C4-2B (cell line): ENCODE results near the gene CEP131.

Experiments
- ZFX ChIP-seq: fragments of 450-650 bp; IDR thresholded peaks from 2 replicates; pipeline ENCODE4 v1.6.1; 2017
- TF ChIP-seq, protein P1 (sequence below): fragments of 450-650 bp; conservative IDR thresholded peaks from 2 replicates; pipeline ENCODE4 v1.5.1; 2017; ENCODE audit warnings: mild to moderate bottlenecking

DNA sequence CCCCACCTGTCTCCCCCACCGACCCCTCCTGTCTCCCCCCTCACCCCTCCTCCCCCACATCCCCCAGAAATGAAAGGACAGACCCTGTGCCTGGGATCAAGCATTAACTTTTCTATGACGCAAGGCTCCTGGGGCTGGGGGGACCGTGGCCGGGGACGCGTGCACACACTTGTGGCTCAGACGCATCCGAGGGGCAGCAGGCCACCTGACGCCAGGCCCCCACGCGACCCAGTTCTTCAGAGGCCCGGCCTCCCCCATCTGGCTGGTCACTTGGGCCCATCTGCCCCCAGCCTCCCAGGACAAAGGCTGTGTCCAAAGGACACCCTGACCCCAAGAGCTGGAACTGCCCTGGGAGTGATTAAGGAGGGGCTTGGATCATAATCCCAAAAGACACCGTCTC lies 71.5 kb downstream of the CEP131 start:
- TF ChIP-seq, protein P1, sequence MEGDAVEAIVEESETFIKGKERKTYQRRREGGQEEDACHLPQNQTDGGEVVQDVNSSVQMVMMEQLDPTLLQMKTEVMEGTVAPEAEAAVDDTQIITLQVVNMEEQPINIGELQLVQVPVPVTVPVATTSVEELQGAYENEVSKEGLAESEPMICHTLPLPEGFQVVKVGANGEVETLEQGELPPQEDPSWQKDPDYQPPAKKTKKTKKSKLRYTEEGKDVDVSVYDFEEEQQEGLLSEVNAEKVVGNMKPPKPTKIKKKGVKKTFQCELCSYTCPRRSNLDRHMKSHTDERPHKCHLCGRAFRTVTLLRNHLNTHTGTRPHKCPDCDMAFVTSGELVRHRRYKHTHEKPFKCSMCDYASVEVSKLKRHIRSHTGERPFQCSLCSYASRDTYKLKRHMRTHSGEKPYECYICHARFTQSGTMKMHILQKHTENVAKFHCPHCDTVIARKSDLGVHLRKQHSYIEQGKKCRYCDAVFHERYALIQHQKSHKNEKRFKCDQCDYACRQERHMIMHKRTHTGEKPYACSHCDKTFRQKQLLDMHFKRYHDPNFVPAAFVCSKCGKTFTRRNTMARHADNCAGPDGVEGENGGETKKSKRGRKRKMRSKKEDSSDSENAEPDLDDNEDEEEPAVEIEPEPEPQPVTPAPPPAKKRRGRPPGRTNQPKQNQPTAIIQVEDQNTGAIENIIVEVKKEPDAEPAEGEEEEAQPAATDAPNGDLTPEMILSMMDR = no peak
- no peak for TF ChIP-seq ZFX
